ENCODE measurements around the gene GRPEL1. TPM values are rescaled to one million over a fixed set of nuclear protein-coding genes. Genes with fewer than 3 reads are reported as not detected.

Gene GRPEL1
- total and polyA plus RNA-seq, 2 of the 4 experiments (the other 2 are of a cell fraction): 33.0 to 33.9 TPM

GRCh38 chr4:7032596-7032995, 35.3 kb downstream of the GRPEL1 start:
- H2AK5ac ChIP-seq (ENCODE audit: low read depth, low read length): no peak overlapping the region
- no peak overlapping the region for H4K91ac ChIP-seq (ENCODE audit: insufficient read depth, low read depth, low read length)
- H3K4me3 ChIP-seq (ENCODE audit: insufficient read depth, low read depth, low read length): no peak overlapping the region
- dilution Hi-C loops (cut with HindIII; ENCODE audit: low sequenced_read_pairs, unreplicated experiment) (no loop called here), in situ Hi-C loops (cut with MboI; ENCODE audit: low sequenced_read_pairs) (no loop called here), intact Hi-C loops (cut with micrococcal nuclease) (no loop called here)
- TF ChIP-seq ELK1 (IDR thresholded peaks at IDR 0.05; ENCODE audit: borderline replicate concordance, low read depth, low read length): no peak
- no peak overlapping the region for H2AK9ac ChIP-seq (replicated peaks; ENCODE audit: low read depth, low read length, poor library complexity)
- ChIA-PET POLR2A (ENCODE audit: unreplicated experiment) (no interaction called here), CTCF (no interaction called here)
- WGBS, 2 experiments (ENCODE audit: extremely low coverage in 2 of 2, insufficient read length in 1 of 2): no CpG with 5 or more reads among the region's 8 CpGs
- H4K5ac ChIP-seq (ENCODE audit: low read depth, low read length): no peak overlapping the region
- no peak overlapping the region for H3K18ac ChIP-seq (ENCODE audit: low read depth, low read length)
- H4K8ac ChIP-seq (ENCODE audit: low read depth in 2 of 2, low read length in 2 of 2): no peak overlapping the region
- BruUV-seq (replicated peaks): no TSS peak
- H4K20me1 ChIP-seq (ENCODE audit: insufficient read depth, low read length): no peaks in the 10 kb centered on the region; the same call in 1 of the 2 replicates
- H3K27me3 ChIP-seq (ENCODE audit: control insufficient read depth, insufficient read depth, low read length): no peaks in the 10 kb centered on the region
- no peak overlapping the region for H3K27ac ChIP-seq (ENCODE audit: insufficient read depth, low read length)
- H3K4me2 ChIP-seq (ENCODE audit: low read depth, low read length): no peak overlapping the region
- H3K56ac ChIP-seq (ENCODE audit: extremely low read depth, insufficient read depth, low read length): no peak overlapping the region
- no peak overlapping the region for H2BK15ac ChIP-seq (ENCODE audit: low read depth, low read length)
- H2BK5ac ChIP-seq (ENCODE audit: low read depth, low read length, poor library complexity, severe bottlenecking): no peak overlapping the region
- H3K23ac ChIP-seq (ENCODE audit: low read depth, low read length): no peak overlapping the region
- H3K9me1 ChIP-seq (ENCODE audit: insufficient read depth, low read length): peaks cover 24% of the 10 kb centered on the region
- no peaks in the 10 kb centered on the region for H3K9me3 ChIP-seq (ENCODE audit: control insufficient read depth, insufficient read depth, low read length)
- H3K79me1 ChIP-seq (ENCODE audit: low read depth in 1 of 2, low read length in 2 of 2): peaks cover 3 to 26% of the 10 kb centered on the region in 2 experiments; a peak in 2 of 4 replicates
- DNase-seq (no peak), ATAC-seq (ENCODE audit: low read depth) (no peak)
- no peak overlapping the region for H3K14ac ChIP-seq (replicated peaks; ENCODE audit: low read depth, low read length)
- H2AFZ ChIP-seq (replicated peaks; ENCODE audit: low read length, poor library complexity): no peak overlapping the region
- no peak overlapping the region for H3K9ac ChIP-seq (ENCODE audit: low read depth, low read length)
- H3K4ac ChIP-seq (ENCODE audit: low read depth, low read length): no peak overlapping the region
- peaks cover 43% of the 10 kb centered on the region for H3K36me3 ChIP-seq (ENCODE audit: control insufficient read depth, insufficient read depth, low read length)
- H2BK120ac ChIP-seq (ENCODE audit: low read depth, low read length): no peak overlapping the region
- H3K4me1 ChIP-seq (ENCODE audit: control insufficient read depth, insufficient read depth, low read length): peaks cover 11% of the 10 kb centered on the region
- H2BK20ac ChIP-seq (ENCODE audit: low read depth, low read length): no peak overlapping the region

Measured in IMR-90 (cell line).